Left ventricle myocardium inferior (tissue), 1 donor: ENCODE measurements around the gene CRTC1. TPM values are rescaled to one million over a fixed set of nuclear protein-coding genes. Genes with fewer than 3 reads are reported as not detected.

Source experiments
- DNase-seq: peaks from one replicate; pipeline ENCODE4 v3.0.0-alpha.2; 2020
- H3K27ac ChIP-seq: fragments of 200-600 bp; replicated peaks from 2 replicates; pipeline ENCODE4 v1.8.0; 2021
- H3K27me3 ChIP-seq: fragments of 200-600 bp; 2 replicates; pipeline ENCODE4 v1.8.0; 2021; ENCODE audit warnings: low read depth
- H3K36me3 ChIP-seq: fragments of 200-600 bp; 2 replicates; pipeline ENCODE4 v1.8.0; 2021
- H3K4me1 ChIP-seq: fragments of 200-600 bp; 2 replicates; pipeline ENCODE4 v1.8.0; 2021
- H3K4me3 ChIP-seq: fragments of 200-600 bp; 2 replicates; pipeline ENCODE4 v1.8.0; 2021; ENCODE audit warnings: mild to moderate bottlenecking, moderate library complexity
- H3K9me3 ChIP-seq: fragments of 200-600 bp; replicated peaks from 2 replicates; pipeline ENCODE4 v1.8.0; 2021
- intact Hi-C: fragments of 100-400 bp; cut with micrococcal nuclease; formaldehyde crosslinking; loops from one replicate; pipeline ENCODE4 v1.11.0; 2022
- total RNA-seq: library from RNA; stranded (reverse); fragmentation: NEBNext Ultra II Directional; extraction: Animal tissue kit (Norgen Biotek cat#: 25700); gene quantifications from one replicate; pipeline ENCODE4 v1.2.1, GENCODE V29; 2021
- TF ChIP-seq, protein P1 (sequence below): fragments of 200-600 bp; IDR thresholded peaks from 2 replicates; pipeline ENCODE4 v1.8.0; 2021; ENCODE audit warnings: antibody characterized with exemption, mild to moderate bottlenecking, borderline replicate concordance
- donor health status: DM: no; HTN: yes; CAD: no; lungs with severe emphysema.

The CRTC1 gene
- total RNA-seq, 1 donor from 2014 or later = 9.7 TPM

DNA sequence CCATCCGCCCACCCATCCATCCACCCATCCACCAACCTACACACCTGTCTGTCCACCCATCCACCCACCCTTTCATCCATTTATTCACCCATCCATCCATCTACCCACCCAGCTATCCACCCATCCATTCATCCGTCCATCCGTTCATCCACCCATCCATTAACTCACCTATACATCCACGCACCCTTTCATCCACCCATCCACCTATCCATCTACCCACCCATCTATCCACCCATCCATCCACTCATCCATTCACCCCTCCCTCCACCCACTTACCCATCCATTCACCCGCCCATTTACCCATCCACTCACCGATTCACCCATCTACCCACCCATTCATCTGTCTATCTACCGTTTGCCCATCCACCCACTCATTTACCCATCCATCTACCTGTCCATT is 29.0 kb upstream of the CRTC1 start:
- Histone ChIP-seq H3K4me3 (no peak overlapping the region), H3K36me3 (no peaks in the 10 kb centered on the region), H3K27ac (no peak overlapping the region), H3K27me3 (no peaks in the 10 kb centered on the region), H3K4me1 (peaks cover 63% of the 10 kb centered on the region), H3K9me3 (no peaks in the 10 kb centered on the region)
- intact Hi-C loops = no loop called here
- no peak for DNase-seq
- TF ChIP-seq, protein P1, sequence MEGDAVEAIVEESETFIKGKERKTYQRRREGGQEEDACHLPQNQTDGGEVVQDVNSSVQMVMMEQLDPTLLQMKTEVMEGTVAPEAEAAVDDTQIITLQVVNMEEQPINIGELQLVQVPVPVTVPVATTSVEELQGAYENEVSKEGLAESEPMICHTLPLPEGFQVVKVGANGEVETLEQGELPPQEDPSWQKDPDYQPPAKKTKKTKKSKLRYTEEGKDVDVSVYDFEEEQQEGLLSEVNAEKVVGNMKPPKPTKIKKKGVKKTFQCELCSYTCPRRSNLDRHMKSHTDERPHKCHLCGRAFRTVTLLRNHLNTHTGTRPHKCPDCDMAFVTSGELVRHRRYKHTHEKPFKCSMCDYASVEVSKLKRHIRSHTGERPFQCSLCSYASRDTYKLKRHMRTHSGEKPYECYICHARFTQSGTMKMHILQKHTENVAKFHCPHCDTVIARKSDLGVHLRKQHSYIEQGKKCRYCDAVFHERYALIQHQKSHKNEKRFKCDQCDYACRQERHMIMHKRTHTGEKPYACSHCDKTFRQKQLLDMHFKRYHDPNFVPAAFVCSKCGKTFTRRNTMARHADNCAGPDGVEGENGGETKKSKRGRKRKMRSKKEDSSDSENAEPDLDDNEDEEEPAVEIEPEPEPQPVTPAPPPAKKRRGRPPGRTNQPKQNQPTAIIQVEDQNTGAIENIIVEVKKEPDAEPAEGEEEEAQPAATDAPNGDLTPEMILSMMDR = no peak

DNA sequence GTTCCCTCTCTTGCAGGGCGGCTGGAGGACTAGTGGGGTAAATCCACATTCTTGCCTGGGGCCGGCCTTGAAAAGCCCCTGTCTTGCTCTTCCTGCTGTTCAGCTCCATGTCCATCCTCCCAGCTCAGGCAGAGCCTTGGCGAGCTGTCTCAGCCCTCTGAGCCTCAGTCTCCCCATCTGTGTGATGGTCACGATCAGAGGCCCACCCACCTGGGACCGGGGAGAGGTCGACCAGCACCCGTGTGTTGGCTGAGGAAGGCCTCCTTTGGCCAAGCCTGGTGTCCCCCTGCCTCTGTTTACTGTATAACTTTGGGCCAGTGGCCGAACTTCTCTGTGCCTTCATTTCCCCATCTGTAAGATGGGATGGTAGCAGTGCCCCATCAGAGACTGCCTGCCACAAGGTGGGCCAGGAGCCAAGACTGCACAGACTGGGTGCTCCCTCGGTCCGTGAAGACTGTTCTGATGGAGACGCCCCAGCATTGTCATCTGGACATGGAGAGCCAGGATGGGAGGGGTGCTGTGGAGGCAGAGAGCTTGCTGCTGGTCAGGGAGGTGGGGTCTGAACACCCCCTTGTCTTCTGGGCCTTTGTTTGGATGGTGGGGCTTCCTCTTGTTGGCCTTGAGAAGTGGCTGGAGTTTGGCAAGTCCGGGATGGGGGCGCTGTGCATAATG is 28.2 kb upstream of the CRTC1 start:
- no peak overlapping the region for H3K27ac ChIP-seq
- TF ChIP-seq, protein P1 = no peak

DNA sequence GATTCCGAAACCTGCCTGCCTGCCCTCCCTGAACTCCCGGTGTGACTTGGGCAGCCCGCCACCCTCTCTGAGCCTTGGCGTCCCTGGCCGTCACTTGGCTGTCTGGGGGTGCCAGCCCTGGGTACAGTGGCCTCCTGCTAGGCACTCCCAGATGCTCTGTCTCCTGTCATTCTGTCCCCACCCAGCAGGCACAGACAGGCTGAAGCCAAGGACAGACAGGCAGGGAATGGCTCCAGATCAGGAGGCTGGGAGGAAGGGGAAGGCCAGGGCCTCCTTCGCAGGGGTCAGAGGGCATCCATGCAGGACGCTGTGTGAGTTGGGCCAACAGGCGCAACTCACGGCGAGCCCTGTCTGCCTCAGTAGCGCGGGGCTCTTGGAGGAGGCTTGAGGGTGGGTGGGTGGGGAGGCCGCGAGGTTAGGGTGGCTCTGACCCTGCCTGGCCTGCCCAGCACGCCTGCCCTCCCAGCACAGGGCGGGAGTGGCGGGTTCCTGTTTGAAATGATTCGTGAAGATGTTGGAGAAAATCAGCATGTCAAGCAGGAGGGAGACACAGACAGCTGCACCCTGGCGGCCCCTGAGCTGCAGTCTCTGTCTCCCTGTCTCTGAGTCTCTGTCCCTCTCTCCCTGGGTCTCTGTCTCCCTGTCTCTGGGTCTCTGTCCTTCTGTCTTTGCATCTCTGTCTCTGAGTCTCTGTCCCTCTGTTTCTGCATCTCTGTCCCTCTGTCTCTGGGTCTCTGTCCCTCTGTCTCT is 27.0 kb upstream of the CRTC1 start:
- Histone ChIP-seq H3K9me3 (no peaks in the 10 kb centered on the region), H3K4me3 (no peak overlapping the region), H3K27me3 (no peaks in the 10 kb centered on the region), H3K27ac (peak overlapping the region; percentile 84), H3K36me3 (no peaks in the 10 kb centered on the region), H3K4me1 (peaks cover 63% of the 10 kb centered on the region)
- intact Hi-C loops = no loop called here
- TF ChIP-seq, protein P1 = no peak
- no peak for DNase-seq

More for the DNA sequence above, 28.2 kb upstream of the CRTC1 start:
- Histone ChIP-seq H3K36me3 (no peaks in the 10 kb centered on the region), H3K4me3 (no peak overlapping the region), H3K9me3 (no peaks in the 10 kb centered on the region), H3K27me3 (no peaks in the 10 kb centered on the region), H3K4me1 (peaks cover 63% of the 10 kb centered on the region)
- intact Hi-C loops = no loop called here
- no peak for DNase-seq

DNA sequence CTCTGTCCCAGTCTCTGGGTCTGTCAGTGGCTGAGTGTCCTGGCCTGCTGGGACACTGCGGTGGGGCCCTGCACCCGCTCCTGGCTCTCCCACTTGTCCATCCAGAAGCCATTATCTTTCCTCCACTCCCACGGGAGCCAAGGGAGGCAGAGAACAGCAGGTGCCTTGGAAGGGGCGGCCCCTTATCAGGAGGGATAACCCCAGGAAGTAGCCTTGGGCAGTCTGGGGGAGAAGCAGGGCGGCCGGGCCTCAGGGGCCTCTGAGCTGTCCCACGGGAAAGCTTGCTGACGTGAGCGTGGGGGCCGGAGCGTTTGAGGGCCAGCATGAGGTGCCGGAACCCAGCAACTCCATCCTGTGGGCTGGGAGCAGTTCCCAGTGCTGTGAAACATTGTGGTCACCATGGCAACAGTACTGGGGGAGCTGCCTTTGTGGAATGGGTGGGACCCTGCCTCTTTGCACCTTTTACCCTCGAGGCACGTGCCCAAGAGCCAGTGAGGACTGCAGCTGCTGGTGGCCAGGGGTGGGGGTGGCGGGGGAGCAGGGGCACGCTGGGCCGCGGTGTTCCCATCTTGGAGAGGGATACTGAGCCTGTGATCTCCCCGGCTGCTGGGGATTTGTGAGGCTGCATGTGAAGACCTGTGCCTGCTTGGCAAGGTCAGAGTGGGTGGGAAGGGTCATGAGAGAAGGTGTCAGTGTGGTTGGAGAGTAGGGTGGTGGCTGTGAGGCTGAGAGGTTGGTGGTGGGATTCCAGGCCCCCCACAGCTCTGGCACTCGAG is 25.7 kb upstream of the CRTC1 start:
- Histone ChIP-seq H3K4me1 (peaks cover 55% of the 10 kb centered on the region), H3K27me3 (no peaks in the 10 kb centered on the region), H3K27ac (peak overlapping the region; percentile 84), H3K4me3 (no peak overlapping the region), H3K36me3 (no peaks in the 10 kb centered on the region), H3K9me3 (no peaks in the 10 kb centered on the region)
- intact Hi-C loops = no loop called here
- peak; percentile 75 for DNase-seq
- TF ChIP-seq, protein P1 = no peak

DNA sequence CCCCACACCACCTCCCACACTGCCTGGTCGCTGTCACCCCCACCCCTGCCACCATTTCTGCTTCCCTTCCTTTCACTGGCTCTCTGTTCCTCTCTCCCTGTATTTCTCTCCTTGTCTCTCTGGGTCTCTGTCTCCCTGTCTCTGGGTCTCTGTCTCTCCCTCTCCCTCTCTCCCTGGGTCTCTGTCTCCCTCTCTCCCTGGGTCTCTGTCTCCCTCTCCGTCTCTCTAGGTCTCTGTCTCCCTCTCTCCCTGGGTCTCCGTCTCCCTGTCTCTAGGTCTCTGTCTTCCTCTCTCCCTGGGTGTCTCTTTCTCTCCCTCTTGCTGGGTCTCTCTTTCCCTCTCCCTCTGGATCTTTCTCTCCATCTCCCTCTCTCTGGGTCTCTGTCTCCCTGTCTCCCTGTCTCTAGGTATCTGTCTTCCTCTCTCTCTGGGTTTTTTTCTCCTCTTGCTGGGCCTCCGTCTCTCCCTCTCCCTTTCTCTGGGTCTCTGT is 25.1 kb upstream of the CRTC1 start:
- no peak overlapping the region for H3K4me3 ChIP-seq
- H3K9me3 ChIP-seq = no peaks in the 10 kb centered on the region
- H3K27ac ChIP-seq = peak overlapping the region; percentile 84
- DNase-seq = no peak
- peaks cover 55% of the 10 kb centered on the region for H3K4me1 ChIP-seq
- no peaks in the 10 kb centered on the region for H3K27me3 ChIP-seq
- TF ChIP-seq, protein P1 = no peak
- intact Hi-C loops = no loop called here
- H3K36me3 ChIP-seq = no peaks in the 10 kb centered on the region
